ENCODE results near the gene SERPINB10. TPM values are rescaled to one million over a fixed set of nuclear protein-coding genes. Genes with fewer than 3 reads are reported as not detected.
A peak's percentile ranks its signal among the peaks of the same experiment; 100 is the strongest.

The SERPINB10 gene
- total and polyA plus RNA-seq, 2 donors (not counting 1 experiment from before 2014, with no cell fraction given): not detected

DNA sequence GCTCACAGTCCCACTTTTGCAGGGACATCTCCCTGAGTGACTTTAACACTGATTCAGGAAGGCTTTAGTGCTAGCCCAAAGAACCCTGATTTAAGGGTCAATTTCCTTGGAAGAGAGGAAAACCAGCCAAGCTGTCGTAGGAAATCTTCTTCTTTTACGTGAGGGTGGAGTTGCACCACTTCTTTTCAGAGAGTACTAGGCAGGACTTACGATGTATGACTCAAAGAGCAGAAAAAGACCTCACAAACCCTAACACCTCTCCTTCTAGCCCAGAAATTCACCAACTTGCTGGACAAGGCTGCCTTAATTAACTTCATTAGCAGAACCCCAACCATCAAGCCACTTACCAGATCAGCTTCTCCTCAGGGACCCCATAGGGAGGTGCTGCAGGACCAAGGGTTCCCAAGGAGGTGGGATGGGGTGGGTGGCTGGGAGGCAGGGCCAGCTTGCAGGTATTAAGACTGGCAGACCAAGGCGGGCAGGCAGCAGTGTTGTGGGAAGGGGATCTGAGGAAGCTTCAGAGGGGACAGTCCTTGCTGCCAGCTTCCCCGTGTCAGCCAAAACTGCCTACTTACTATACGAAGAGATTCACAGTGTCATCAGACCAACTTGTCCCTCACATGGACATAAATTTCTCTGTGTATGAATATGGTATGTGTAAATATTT lies 13.5 kb upstream of the SERPINB10 start:
- Histone ChIP-seq H3K4me2 (replicated peaks; ENCODE audit: low read depth, low read length, poor library complexity, severe bottlenecking) (no peak overlapping the region), H4K20me1 (ENCODE audit: control insufficient read depth, insufficient read depth, low read length, poor library complexity, severe bottlenecking) (no peaks in the 10 kb centered on the region), H2AFZ (ENCODE audit: insufficient read depth, low read depth, low read length, poor library complexity, severe bottlenecking) (no peak overlapping the region), H3K27ac (ENCODE audit: low read length in 2 of 2) (no peak overlapping the region), H3K4me1 (ENCODE audit: control insufficient read depth in 2 of 2, insufficient read depth in 2 of 2, low read length in 2 of 2) (no peaks in the 10 kb centered on the region), H3K9me3 (ENCODE audit: control extremely low read depth in 1 of 3, control insufficient read depth in 2 of 3, insufficient read depth in 1 of 3, low read length in 2 of 3) (no peaks in the 10 kb centered on the region), H3K9ac (ENCODE audit: low read length) (no peak overlapping the region), H3K79me2 (ENCODE audit: control insufficient read depth, insufficient read depth, low read length) (no peaks in the 10 kb centered on the region), H3K27me3 (replicated peaks in 1 of 4; ENCODE audit: control extremely low read depth in 1 of 4, control insufficient read depth in 3 of 4, insufficient read depth in 4 of 4, low read length in 3 of 4) (no peaks in the 10 kb centered on the region), H3K36me3 (replicated peaks in 1 of 2; ENCODE audit: control extremely low read depth in 1 of 2, control insufficient read depth in 1 of 2, extremely low read depth in 1 of 2, insufficient read depth in 2 of 2, low read length in 1 of 2) (no peaks in the 10 kb centered on the region), H3K4me3 (ENCODE audit: control extremely low read depth in 1 of 5, extremely low read depth in 1 of 5, insufficient read depth in 1 of 5, low read depth in 2 of 5, low read length in 4 of 5) (no peak overlapping the region)
- no peaks in the 10 kb centered on the region for H3K4me1 Mint-ChIP-seq
- 100% methylated on average over 3 of the region's 6 CpGs for WGBS (ENCODE audit: insufficient coverage)
- H3K27ac Mint-ChIP-seq: no peak overlapping the region
- DNase-seq (no peak), ATAC-seq (ENCODE audit: low read depth) (no peak)
- ChIA-PET CTCF (no interaction called here), POLR2A (no interaction called here)
- intact Hi-C loops (cut with micrococcal nuclease): no loop called here
- TF ChIP-seq EZH2 (IDR thresholded peaks at IDR 0.05; ENCODE audit: borderline replicate concordance, insufficient read depth, low read depth, low read length, poor library complexity, severe bottlenecking): no peak
- TF ChIP-seq, protein P1, sequence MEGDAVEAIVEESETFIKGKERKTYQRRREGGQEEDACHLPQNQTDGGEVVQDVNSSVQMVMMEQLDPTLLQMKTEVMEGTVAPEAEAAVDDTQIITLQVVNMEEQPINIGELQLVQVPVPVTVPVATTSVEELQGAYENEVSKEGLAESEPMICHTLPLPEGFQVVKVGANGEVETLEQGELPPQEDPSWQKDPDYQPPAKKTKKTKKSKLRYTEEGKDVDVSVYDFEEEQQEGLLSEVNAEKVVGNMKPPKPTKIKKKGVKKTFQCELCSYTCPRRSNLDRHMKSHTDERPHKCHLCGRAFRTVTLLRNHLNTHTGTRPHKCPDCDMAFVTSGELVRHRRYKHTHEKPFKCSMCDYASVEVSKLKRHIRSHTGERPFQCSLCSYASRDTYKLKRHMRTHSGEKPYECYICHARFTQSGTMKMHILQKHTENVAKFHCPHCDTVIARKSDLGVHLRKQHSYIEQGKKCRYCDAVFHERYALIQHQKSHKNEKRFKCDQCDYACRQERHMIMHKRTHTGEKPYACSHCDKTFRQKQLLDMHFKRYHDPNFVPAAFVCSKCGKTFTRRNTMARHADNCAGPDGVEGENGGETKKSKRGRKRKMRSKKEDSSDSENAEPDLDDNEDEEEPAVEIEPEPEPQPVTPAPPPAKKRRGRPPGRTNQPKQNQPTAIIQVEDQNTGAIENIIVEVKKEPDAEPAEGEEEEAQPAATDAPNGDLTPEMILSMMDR (IDR thresholded peaks at IDR 0.05): no peak
- H3K9me3 Mint-ChIP-seq (ENCODE audit: insufficient read depth): no peaks in the 10 kb centered on the region
- H3K4me3 Mint-ChIP-seq: no peak overlapping the region
- peaks cover 4% of the 10 kb centered on the region for H3K27me3 Mint-ChIP-seq

DNA sequence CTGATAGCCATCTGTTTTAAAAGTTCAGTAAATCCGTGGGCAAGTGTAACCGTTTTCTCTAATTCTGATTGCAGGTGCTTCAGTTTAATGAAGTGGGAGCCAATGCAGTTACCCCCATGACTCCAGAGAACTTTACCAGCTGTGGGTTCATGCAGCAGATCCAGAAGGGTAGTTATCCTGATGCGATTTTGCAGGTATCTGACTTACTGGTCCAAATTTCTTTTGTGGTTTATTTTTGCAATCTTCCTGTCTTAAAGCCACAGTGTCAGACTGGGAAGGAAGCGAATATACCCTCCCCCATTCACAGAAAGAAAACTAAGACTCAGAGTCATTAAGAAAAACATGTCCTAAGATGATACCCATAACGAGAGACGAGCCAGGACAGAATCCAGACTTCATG lies 12.6 kb upstream of the SERPINB10 start:
- H3K36me3 ChIP-seq (replicated peaks in 1 of 2; ENCODE audit: control extremely low read depth in 1 of 2, control insufficient read depth in 1 of 2, extremely low read depth in 1 of 2, insufficient read depth in 2 of 2, low read length in 1 of 2): no peaks in the 10 kb centered on the region
- Mint-ChIP-seq H3K27me3 (peaks cover 4% of the 10 kb centered on the region), H3K27ac (no peak overlapping the region), H3K4me1 (no peaks in the 10 kb centered on the region), H3K4me3 (no peak overlapping the region), H3K9me3 (ENCODE audit: insufficient read depth) (no peaks in the 10 kb centered on the region)
- ATAC-seq (ENCODE audit: low read depth) (no peak), DNase-seq (no peak)
- no peak overlapping the region for H3K4me2 ChIP-seq (replicated peaks; ENCODE audit: low read depth, low read length, poor library complexity, severe bottlenecking)
- H3K9ac ChIP-seq (ENCODE audit: low read length): no peak overlapping the region
- H3K4me3 ChIP-seq (ENCODE audit: control extremely low read depth in 1 of 5, extremely low read depth in 1 of 5, insufficient read depth in 1 of 5, low read depth in 2 of 5, low read length in 4 of 5): peak overlapping the region in 1 of 5 experiments; percentile 27
- H3K27me3 ChIP-seq (replicated peaks in 1 of 4; ENCODE audit: control extremely low read depth in 1 of 4, control insufficient read depth in 3 of 4, insufficient read depth in 4 of 4, low read length in 3 of 4): no peaks in the 10 kb centered on the region
- H3K9me3 ChIP-seq (ENCODE audit: control extremely low read depth in 1 of 3, control insufficient read depth in 2 of 3, insufficient read depth in 1 of 3, low read length in 2 of 3): no peaks in the 10 kb centered on the region
- H3K79me2 ChIP-seq (ENCODE audit: control insufficient read depth, insufficient read depth, low read length): no peaks in the 10 kb centered on the region
- no peak for TF ChIP-seq EZH2 (IDR thresholded peaks at IDR 0.05; ENCODE audit: borderline replicate concordance, insufficient read depth, low read depth, low read length, poor library complexity, severe bottlenecking)
- TF ChIP-seq, protein P1 (IDR thresholded peaks at IDR 0.05): no peak
- POLR2A ChIA-PET: no interaction called here
- H3K4me1 ChIP-seq (ENCODE audit: control insufficient read depth in 2 of 2, insufficient read depth in 2 of 2, low read length in 2 of 2): no peaks in the 10 kb centered on the region
- CTCF ChIA-PET: no interaction called here
- H4K20me1 ChIP-seq (ENCODE audit: control insufficient read depth, insufficient read depth, low read length, poor library complexity, severe bottlenecking): no peaks in the 10 kb centered on the region
- 40% methylated on average over 2 of the region's 6 CpGs for WGBS (ENCODE audit: insufficient coverage)
- H3K27ac ChIP-seq (ENCODE audit: low read length in 2 of 2): no peak overlapping the region
- intact Hi-C loops (cut with micrococcal nuclease): no loop called here
- no peak overlapping the region for H2AFZ ChIP-seq (ENCODE audit: insufficient read depth, low read depth, low read length, poor library complexity, severe bottlenecking)
